HG03354 (cell line): ENCODE results near the gene NR0B1.

Experiments
- ATAC-seq: cut with Tn5 transposase; IDR thresholded peaks from one replicate; pipeline ENCODE4 v1.9.1; 2021; ENCODE audit warnings: mild to moderate bottlenecking; ENCODE audit not compliant: unreplicated experiment, poor library complexity, severe bottlenecking

Gene NR0B1

GRCh38 chrX:30309139-30309571, at the start of gene NR0B1:
TSS of gene NR0B1 (minus strand) at chrX:30309390. CDS start at chrX:30309363, 27 bp downstream.
- ATAC-seq, result no peak

- no peak for ATAC-seq
Measured at GRCh38 chrX:30349946-30350345, 40.8 kb upstream of the NR0B1 start.

GRCh38 chrX:30343206-30343605, 34.0 kb upstream of the NR0B1 start:
- no peak for ATAC-seq

GRCh38 chrX:30340753-30341152, 31.6 kb upstream of the NR0B1 start:
- no peak for ATAC-seq

- no peak for ATAC-seq
Measured at GRCh38 chrX:30327762-30328161, 18.6 kb upstream of the NR0B1 start.

GRCh38 chrX:30317308-30317707, 8.1 kb upstream of the NR0B1 start:
- ATAC-seq, result no peak

- ATAC-seq, result no peak
Measured at GRCh38 chrX:30313322-30313721, 4.1 kb upstream of the NR0B1 start.

GRCh38 chrX:30312858-30313257, 3.7 kb upstream of the NR0B1 start:
- ATAC-seq, result no peak

GRCh38 chrX:30310429-30311206, 1.4 kb upstream of the NR0B1 start:
- ATAC-seq, result no peak

- ATAC-seq, result peak; percentile 63
Measured at GRCh38 chrX:30308263-30309138, 689 bp downstream of the NR0B1 start.

- ATAC-seq, result no peak
Measured at GRCh38 chrX:30307466-30307865, 1.7 kb downstream of the NR0B1 start.

GRCh38 chrX:30304866-30305265, 4.3 kb downstream of the NR0B1 start:
- no peak for ATAC-seq

GRCh38 chrX:30302956-30303355, 6.2 kb downstream of the NR0B1 start:
- ATAC-seq, result no peak

GRCh38 chrX:30301963-30302362, 7.2 kb downstream of the NR0B1 start:
- ATAC-seq, result no peak

GRCh38 chrX:30301208-30301607, 8.0 kb downstream of the NR0B1 start:
- no peak for ATAC-seq

GRCh38 chrX:30296408-30297254, 12.6 kb downstream of the NR0B1 start:
- peak; percentile 55 for ATAC-seq

- ATAC-seq, result peak; percentile 64
Measured at GRCh38 chrX:30283456-30284200, 25.6 kb downstream of the NR0B1 start.

GRCh38 chrX:30282527-30282926, 26.7 kb downstream of the NR0B1 start:
- ATAC-seq, result no peak

- ATAC-seq, result no peak
Measured at GRCh38 chrX:30280428-30280827, 28.8 kb downstream of the NR0B1 start.
